ENCODE data around the gene JPT1.

JPT1 gene

GRCh38 chr17:75155191-75155601 lies 884 bp upstream of the JPT1 start:
- in situ Hi-C loops (cut with HindIII; ENCODE audit: low sequenced_read_pairs): no loop called here
- no peak for TF ChIP-seq CTCF (IDR thresholded peaks at IDR 0.05; ENCODE audit: low read depth, low read length)
- no peak overlapping the region for H3K4me3 ChIP-seq (ENCODE audit: low read depth, low read length)
- no peak for DNase-seq (ENCODE audit: low read depth, low spot score)

GRCh38 chr17:75153780-75154194 lies 525 bp downstream of the JPT1 start:
- H3K4me3 ChIP-seq (ENCODE audit: low read depth, low read length): peak overlapping the region; percentile 88
- in situ Hi-C loops (cut with HindIII; ENCODE audit: low sequenced_read_pairs): no loop called here
- no peak for TF ChIP-seq CTCF (IDR thresholded peaks at IDR 0.05; ENCODE audit: low read depth, low read length)
- DNase-seq (ENCODE audit: low read depth, low spot score): no peak

GRCh38 chr17:75152922-75153779 lies 1.2 kb downstream of the JPT1 start:
- H3K4me3 ChIP-seq (ENCODE audit: low read depth, low read length): peak overlapping the region; percentile 88
- in situ Hi-C loops (cut with HindIII; ENCODE audit: low sequenced_read_pairs): no loop called here
- peak; percentile 34 for DNase-seq (ENCODE audit: low read depth, low spot score)
- TF ChIP-seq CTCF (IDR thresholded peaks at IDR 0.05; ENCODE audit: low read depth, low read length): no peak

- no peak for TF ChIP-seq CTCF (IDR thresholded peaks at IDR 0.05; ENCODE audit: low read depth, low read length)
- DNase-seq (ENCODE audit: low read depth, low spot score): no peak
- in situ Hi-C loops (cut with HindIII; ENCODE audit: low sequenced_read_pairs): no loop called here
- H3K4me3 ChIP-seq (ENCODE audit: low read depth, low read length): peak overlapping the region; percentile 88
Measured at GRCh38 chr17:75152523-75152921, 1.8 kb downstream of the JPT1 start.

GRCh38 chr17:75151930-75152329 lies 2.4 kb downstream of the JPT1 start:
- H3K4me3 ChIP-seq (ENCODE audit: low read depth, low read length): peak overlapping the region; percentile 88
- DNase-seq (ENCODE audit: low read depth, low spot score): peak; percentile 14
- in situ Hi-C loops (cut with HindIII; ENCODE audit: low sequenced_read_pairs): no loop called here
- TF ChIP-seq CTCF (IDR thresholded peaks at IDR 0.05; ENCODE audit: low read depth, low read length): no peak

GRCh38 chr17:75147878-75148546 lies 6.3 kb downstream of the JPT1 start:
- DNase-seq (ENCODE audit: low read depth, low spot score): no peak
- in situ Hi-C loops (cut with HindIII; ENCODE audit: low sequenced_read_pairs): no loop called here
- TF ChIP-seq CTCF (IDR thresholded peaks at IDR 0.05; ENCODE audit: low read depth, low read length): no peak
- no peak overlapping the region for H3K4me3 ChIP-seq (ENCODE audit: low read depth, low read length)
